ENCODE measurements around the gene DRG2. TPM values are rescaled to one million over a fixed set of nuclear protein-coding genes. Genes with fewer than 3 reads are reported as not detected.

DRG2 gene
- total RNA-seq, 1 experiment from 2014 or later = 42.7 TPM

- Histone ChIP-seq H3K27me3 (replicated peaks; ENCODE audit: insufficient read depth, low read depth, low read length, poor library complexity) (no peaks in the 10 kb centered on the region), H3K4me3 (ENCODE audit: low read depth, low read length, poor library complexity, severe bottlenecking) (no peak overlapping the region), H3K27ac (ENCODE audit: low read depth, low read length, poor library complexity, severe bottlenecking) (no peak overlapping the region), H3K4me1 (ENCODE audit: insufficient read depth, low read length, poor library complexity, severe bottlenecking) (no peaks in the 10 kb centered on the region), H3K9me3 (ENCODE audit: low read depth, low read length, poor library complexity, severe bottlenecking) (no peaks in the 10 kb centered on the region), H3K36me3 (ENCODE audit: insufficient read depth, low read length, poor library complexity, severe bottlenecking) (no peaks in the 10 kb centered on the region)
- intact Hi-C loops (cut with micrococcal nuclease; ENCODE audit: unreplicated experiment) = no loop called here
- no peak for DNase-seq (ENCODE audit: low spot score)
- BruUV-seq (replicated peaks) = no TSS peak
- POLR2A ChIA-PET (ENCODE audit: low non-redundant PET) = no interaction called here
- CTCF ChIA-PET = no interaction called here
- TF ChIP-seq, protein P1, sequence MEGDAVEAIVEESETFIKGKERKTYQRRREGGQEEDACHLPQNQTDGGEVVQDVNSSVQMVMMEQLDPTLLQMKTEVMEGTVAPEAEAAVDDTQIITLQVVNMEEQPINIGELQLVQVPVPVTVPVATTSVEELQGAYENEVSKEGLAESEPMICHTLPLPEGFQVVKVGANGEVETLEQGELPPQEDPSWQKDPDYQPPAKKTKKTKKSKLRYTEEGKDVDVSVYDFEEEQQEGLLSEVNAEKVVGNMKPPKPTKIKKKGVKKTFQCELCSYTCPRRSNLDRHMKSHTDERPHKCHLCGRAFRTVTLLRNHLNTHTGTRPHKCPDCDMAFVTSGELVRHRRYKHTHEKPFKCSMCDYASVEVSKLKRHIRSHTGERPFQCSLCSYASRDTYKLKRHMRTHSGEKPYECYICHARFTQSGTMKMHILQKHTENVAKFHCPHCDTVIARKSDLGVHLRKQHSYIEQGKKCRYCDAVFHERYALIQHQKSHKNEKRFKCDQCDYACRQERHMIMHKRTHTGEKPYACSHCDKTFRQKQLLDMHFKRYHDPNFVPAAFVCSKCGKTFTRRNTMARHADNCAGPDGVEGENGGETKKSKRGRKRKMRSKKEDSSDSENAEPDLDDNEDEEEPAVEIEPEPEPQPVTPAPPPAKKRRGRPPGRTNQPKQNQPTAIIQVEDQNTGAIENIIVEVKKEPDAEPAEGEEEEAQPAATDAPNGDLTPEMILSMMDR (conservative IDR thresholded peaks at IDR 0.05; ENCODE audit: low read depth, low read length) = no peak
- no peak for TF ChIP-seq EZH2 (IDR thresholded peaks at IDR 0.05; ENCODE audit: borderline replicate concordance, low read depth, low read length, poor library complexity, severe bottlenecking)
Measured at GRCh38 chr17:18076936-18077335, 10.8 kb upstream of the DRG2 start.

DNA sequence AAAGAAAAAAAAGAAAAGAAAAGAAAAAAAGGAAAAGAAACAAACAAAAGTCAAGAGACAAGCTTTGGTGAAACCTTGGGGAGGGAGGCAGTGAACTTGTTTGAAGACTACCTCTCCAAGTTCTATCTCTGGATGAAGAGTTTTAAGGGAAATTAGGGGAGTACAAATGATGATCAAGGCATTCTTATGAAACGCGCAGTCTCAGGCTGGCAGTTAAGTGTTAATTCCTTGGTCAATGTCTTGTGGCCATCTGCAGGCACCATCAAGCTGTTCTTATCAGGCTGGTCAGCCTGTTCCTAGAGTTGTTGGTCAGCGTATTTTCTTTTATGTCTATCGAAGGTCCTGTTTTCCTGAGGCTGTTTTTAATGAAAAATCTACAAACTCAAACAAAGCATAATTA lies 8.2 kb upstream of the DRG2 start:
- Histone ChIP-seq H3K27me3 (replicated peaks; ENCODE audit: insufficient read depth, low read depth, low read length, poor library complexity) (no peaks in the 10 kb centered on the region), H3K36me3 (ENCODE audit: insufficient read depth, low read length, poor library complexity, severe bottlenecking) (no peaks in the 10 kb centered on the region), H3K4me3 (ENCODE audit: low read depth, low read length, poor library complexity, severe bottlenecking) (no peak overlapping the region), H3K9me3 (ENCODE audit: low read depth, low read length, poor library complexity, severe bottlenecking) (no peaks in the 10 kb centered on the region), H3K4me1 (ENCODE audit: insufficient read depth, low read length, poor library complexity, severe bottlenecking) (no peaks in the 10 kb centered on the region), H3K27ac (ENCODE audit: low read depth, low read length, poor library complexity, severe bottlenecking) (no peak overlapping the region)
- intact Hi-C loops (cut with micrococcal nuclease; ENCODE audit: unreplicated experiment) = no loop called here
- ChIA-PET CTCF (no interaction called here), POLR2A (ENCODE audit: low non-redundant PET) (no interaction called here)
- DNase-seq (ENCODE audit: low spot score) = no peak
- no peak for TF ChIP-seq EZH2 (IDR thresholded peaks at IDR 0.05; ENCODE audit: borderline replicate concordance, low read depth, low read length, poor library complexity, severe bottlenecking)
- TF ChIP-seq, protein P1 (conservative IDR thresholded peaks at IDR 0.05; ENCODE audit: low read depth, low read length) = no peak
- no TSS peak for BruUV-seq (replicated peaks)

DNA sequence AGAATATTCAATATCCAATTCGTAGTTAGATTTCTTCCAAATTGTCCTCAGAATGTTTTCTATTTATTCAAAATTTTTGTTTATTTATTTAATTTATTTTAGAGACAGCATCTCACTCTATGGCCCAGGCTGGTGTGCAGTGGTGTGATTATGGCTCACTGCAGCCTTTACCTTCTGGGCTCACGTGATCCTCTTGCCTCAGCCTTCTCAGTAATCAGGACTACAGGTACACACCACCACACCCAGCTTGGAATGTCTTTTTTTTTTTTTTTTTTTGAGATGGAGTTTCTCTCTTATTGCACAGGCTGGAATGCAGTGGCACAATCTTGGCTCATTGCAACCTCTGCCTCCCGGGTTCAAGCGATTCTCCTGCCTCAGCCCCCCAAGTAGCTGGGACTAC lies 3.5 kb upstream of the DRG2 start:
- no TSS peak for BruUV-seq (replicated peaks)
- Histone ChIP-seq H3K4me3 (ENCODE audit: low read depth, low read length, poor library complexity, severe bottlenecking) (no peak overlapping the region), H3K4me1 (ENCODE audit: insufficient read depth, low read length, poor library complexity, severe bottlenecking) (peaks cover 7% of the 10 kb centered on the region), H3K27ac (ENCODE audit: low read depth, low read length, poor library complexity, severe bottlenecking) (no peak overlapping the region), H3K27me3 (replicated peaks; ENCODE audit: insufficient read depth, low read depth, low read length, poor library complexity) (no peaks in the 10 kb centered on the region), H3K9me3 (ENCODE audit: low read depth, low read length, poor library complexity, severe bottlenecking) (no peaks in the 10 kb centered on the region), H3K36me3 (ENCODE audit: insufficient read depth, low read length, poor library complexity, severe bottlenecking) (no peaks in the 10 kb centered on the region)
- intact Hi-C loops (cut with micrococcal nuclease; ENCODE audit: unreplicated experiment) = no loop called here
- no peak for DNase-seq (ENCODE audit: low spot score)
- ChIA-PET CTCF (no interaction called here), POLR2A (ENCODE audit: low non-redundant PET) (no interaction called here)
- TF ChIP-seq, protein P1 (conservative IDR thresholded peaks at IDR 0.05; ENCODE audit: low read depth, low read length) = no peak
- no peak for TF ChIP-seq EZH2 (IDR thresholded peaks at IDR 0.05; ENCODE audit: borderline replicate concordance, low read depth, low read length, poor library complexity, severe bottlenecking)

Data from A673 (cell line).